AG20443 (cell line): ENCODE results near the gene GALNTL6.
"Not testable (repeated sequence)": the region's sequence is repeated elsewhere in the genome, so short reads cannot be mapped to it uniquely, and the experiment has no call there.

Source experiments
- DNase-seq: peaks from one replicate; pipeline ENCODE4 v3.0.0; 2012; ENCODE audit warnings: low spot score, mixed read lengths

Gene GALNTL6

DNA sequence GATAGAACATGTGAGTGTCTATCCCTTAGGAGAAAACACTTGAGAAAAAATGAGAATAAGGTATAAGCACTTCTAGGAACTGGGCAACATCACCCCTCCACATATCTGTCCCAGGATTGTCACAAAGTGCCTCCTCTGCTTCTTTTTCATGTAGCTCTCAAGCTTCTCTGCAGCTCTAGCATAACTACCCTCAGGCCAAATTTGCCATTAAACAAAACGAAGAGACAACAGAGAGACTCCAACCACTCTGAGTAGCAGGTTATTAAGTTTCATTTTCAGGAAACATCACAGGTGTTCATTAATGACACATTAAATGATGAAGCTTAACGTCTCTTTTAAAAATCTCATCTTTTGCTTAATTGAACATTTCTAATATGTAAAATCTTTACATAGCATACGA is 580.0 kb downstream of the GALNTL6 start:
- DNase-seq, result no peak

GRCh38 chr4:172404676-172405075 is 591.5 kb downstream of the GALNTL6 start:
- no peak for DNase-seq

- no peak for DNase-seq
These were observed 597.2 kb downstream of the GALNTL6 start for GRCh38 chr4:172410363-172410762.

- DNase-seq, result no peak
These were observed 597.9 kb downstream of the GALNTL6 start for GRCh38 chr4:172411149-172411548.

GRCh38 chr4:172412851-172413580 is 599.8 kb downstream of the GALNTL6 start:
- DNase-seq, result no peak

- DNase-seq, result not testable (repeated sequence)
These were observed 615.8 kb downstream of the GALNTL6 start for GRCh38 chr4:172428979-172429378.

GRCh38 chr4:172480471-172480870 is 667.3 kb downstream of the GALNTL6 start:
- DNase-seq, result no peak

- DNase-seq, result no peak
These were observed 668.8 kb downstream of the GALNTL6 start for GRCh38 chr4:172481802-172482508.

DNA sequence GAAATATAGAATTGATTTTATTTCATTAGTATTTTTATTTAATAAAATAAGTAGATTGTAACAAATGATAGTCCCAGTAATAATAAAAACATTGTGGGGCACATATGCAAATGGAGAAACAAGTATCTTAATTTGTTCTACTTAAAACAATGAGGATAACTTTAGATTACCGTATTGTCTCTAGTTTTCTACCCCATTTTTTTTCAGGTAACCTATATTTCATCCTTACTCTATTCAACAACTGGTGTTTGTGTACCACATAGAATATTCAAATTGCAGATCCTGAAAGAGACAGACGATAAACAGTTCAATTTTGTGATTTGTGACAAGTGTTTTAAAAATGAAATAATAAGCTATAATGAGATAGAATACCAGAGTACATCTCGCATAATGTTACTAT is 671.8 kb downstream of the GALNTL6 start:
- no peak for DNase-seq

- no peak for DNase-seq
These were observed 673.3 kb downstream of the GALNTL6 start for GRCh38 chr4:172486531-172486930.

DNA sequence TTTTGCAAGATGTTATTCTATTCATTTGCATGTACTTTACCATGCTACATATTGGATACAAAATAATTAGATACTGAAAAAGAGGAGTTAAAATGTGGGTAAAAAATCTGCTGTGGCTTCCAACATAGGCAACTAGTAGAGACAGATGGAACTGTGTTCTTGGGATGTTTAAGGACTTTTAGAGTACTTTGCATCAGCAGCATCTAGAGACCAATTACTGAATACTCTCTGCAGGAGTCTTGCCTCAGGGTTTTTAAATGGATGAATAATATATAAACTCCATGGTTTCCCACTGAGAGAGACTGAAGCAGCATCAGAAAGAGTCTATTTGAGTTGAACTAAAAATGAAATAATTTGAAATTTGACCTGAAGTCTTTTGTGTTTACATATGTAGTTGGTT is 676.7 kb downstream of the GALNTL6 start:
- DNase-seq, result no peak

DNA sequence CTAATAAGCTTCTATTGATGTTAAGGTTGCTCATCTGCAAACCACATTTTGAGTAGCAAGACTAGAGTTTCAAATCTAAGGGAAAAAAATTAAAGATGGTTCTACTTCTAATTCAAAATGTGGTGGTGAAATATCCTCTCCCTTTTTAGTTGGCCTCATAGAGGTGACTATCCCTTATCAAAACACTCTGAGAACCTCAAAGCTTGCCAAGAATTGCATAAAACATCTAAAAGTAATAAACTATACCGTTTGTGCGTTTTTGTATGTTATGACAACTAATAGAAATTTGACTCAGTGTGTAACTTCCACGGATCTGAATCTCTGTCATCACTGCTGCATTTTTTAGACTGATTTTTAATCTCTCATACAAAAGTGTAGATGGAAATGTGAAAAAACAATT is 682.6 kb downstream of the GALNTL6 start:
- no peak for DNase-seq

GRCh38 chr4:172497321-172497720 is 684.1 kb downstream of the GALNTL6 start:
- DNase-seq, result no peak

- DNase-seq, result no peak
These were observed 700.8 kb downstream of the GALNTL6 start for GRCh38 chr4:172514011-172514410.

- DNase-seq, result no peak
These were observed 701.6 kb downstream of the GALNTL6 start for GRCh38 chr4:172514801-172515200.

DNA sequence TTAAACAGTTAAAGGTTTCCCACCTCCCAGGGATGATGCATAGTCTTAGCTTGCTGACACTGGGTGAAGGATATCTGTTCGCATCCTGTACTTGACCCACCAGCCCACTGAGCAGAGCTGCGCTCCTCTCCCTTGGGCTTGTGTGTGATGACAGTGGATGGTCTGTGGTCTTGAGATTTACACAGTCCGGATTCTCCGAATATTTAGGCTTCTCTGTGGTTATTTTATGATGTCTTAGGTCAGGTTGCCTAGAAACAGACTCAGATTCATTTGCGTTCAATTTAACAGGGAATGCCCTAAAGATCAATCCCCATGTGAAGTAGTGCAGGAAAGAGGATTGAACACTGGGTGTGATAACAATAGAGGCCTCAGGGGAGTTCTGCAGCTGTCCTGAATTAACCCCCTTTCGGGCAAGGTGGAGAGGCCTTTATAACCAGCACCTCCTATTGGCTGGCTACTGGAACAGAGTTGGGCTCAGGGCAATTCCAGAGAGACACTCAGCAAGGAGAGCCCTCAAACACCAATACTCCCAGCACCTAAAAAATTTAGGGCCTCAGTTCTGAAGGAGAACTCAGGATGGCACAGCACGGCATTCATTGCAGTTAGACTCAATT is 702.2 kb downstream of the GALNTL6 start:
- DNase-seq, result no peak

- no peak for DNase-seq
These were observed 704.2 kb downstream of the GALNTL6 start for GRCh38 chr4:172517391-172517790.

DNA sequence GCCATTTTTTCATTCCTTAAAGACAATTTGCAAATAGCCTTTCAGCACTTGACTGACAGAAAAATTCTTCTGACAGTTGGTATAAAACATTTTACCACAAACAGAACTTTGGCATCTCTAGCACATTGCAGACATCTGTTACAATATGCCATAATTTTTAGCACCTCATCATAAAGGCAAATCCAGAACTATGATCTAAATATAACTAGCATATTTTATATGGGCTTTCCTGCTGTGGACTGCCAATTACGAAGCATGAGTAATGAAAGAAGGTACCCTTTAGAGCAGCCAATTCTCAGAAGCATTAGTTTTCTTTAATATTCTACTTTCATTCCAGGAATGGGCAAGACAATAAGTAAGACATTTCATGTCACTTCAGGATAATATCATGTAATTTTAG is 708.0 kb downstream of the GALNTL6 start:
- DNase-seq, result no peak

GRCh38 chr4:172521680-172522079 is 708.5 kb downstream of the GALNTL6 start:
- no peak for DNase-seq

DNA sequence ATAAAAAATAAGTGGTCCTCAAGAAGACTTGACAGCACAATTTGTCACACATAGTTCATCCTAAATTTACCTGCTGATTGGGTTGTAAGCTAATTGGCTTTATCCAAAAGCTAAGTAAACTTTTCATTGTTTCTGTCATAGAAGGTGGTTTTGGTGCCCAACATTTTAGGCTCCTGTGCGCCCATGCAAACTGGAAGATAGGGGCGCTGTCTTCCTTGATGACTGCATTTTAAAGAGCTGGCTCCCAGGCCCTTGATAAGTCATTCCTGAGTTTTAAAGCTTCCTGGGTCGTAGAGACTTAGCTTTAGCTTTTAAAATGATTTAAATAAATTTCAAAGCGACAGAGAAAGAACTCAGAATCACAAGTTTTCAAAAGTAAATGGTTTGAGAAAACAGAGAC is 730.0 kb downstream of the GALNTL6 start:
- DNase-seq, result no peak

DNA sequence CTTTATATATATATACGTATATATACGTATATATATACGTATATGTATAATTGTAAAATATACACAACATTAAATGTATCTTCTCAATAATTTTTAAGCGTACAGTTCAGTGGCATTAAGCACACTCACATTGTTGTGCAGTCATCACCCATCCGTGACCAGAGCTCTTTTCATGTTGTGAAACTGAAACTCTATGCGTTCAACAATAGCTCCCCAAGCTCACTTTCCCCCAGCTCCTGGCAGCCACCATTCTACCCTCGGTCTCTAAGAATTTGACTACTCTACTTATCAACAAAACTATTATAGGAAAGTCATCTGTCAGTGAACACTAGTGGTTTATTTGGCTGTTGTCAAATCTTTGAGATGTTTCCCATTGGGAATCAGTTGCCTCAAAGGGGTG is 733.6 kb downstream of the GALNTL6 start:
- no peak for DNase-seq

- DNase-seq, result no peak
These were observed 734.5 kb downstream of the GALNTL6 start for GRCh38 chr4:172547724-172548123.

DNA sequence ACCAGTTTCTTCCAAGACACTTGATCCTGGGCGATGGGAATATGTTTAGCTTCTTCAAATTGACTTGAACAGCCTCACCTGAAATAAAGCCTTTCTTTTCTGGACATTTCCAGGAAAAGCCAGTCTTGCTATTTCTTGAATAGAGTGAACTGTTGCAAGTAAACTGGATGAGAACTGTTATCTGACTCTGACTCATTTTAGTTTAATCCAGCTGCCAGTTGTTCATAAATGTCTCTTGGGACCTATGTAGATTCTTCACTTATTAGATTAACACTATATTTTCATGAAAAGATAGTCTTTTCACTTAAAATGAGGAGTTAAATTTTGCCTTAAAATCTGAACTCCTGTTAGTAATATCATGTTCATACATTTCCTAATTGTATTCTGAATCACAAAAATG is 740.0 kb downstream of the GALNTL6 start:
- no peak for DNase-seq
